OCI-LY3 (cell line): ENCODE measurements around the gene PIK3C2G.

ENCODE experiments used
- H2AFZ ChIP-seq: fragments of 200-600, 300-600 bp; shearing (Covaris generic); 2 replicates; pipeline ENCODE4 v1.6.0; 2014; ENCODE audit warnings: antibody characterized with exemption, low read depth, low read length
- H3K27ac ChIP-seq: fragments of 200-600, 300-600 bp; sonication (generic); 2 replicates; pipeline ENCODE4 v1.5.1; 2014; ENCODE audit warnings: mild to moderate bottlenecking, low read length, moderate library complexity, mixed read lengths
- H3K27me3 ChIP-seq: fragments of 200-600, 300-600 bp; sonication (generic); 2 replicates; pipeline ENCODE4 v1.6.1; 2014; ENCODE audit warnings: low read depth, low read length, mixed read lengths
- H3K36me3 ChIP-seq: fragments of 200-600, 300-600 bp; sonication (generic); replicated peaks from 2 replicates; pipeline ENCODE3; 2014; ENCODE audit warnings: low read depth, low read length, mixed read lengths
- H3K4me1 ChIP-seq: fragments of 300-600, 200-600 bp; sonication (generic); 2 replicates; pipeline ENCODE4 v1.6.1; 2014; ENCODE audit warnings: low read length, mixed read lengths
- H3K4me2 ChIP-seq: fragments of 200-600, 300-600 bp; sonication (generic); 2 replicates; pipeline ENCODE4 v1.6.1; 2014; ENCODE audit warnings: low read length, mixed read lengths
- H3K4me3 ChIP-seq: fragments of 300-600, 200-600 bp; sonication (generic); 2 replicates; pipeline ENCODE4 v1.5.1; 2014; ENCODE audit warnings: antibody characterized with exemption, mild to moderate bottlenecking, low read length, moderate library complexity
- H3K79me2 ChIP-seq: fragments of 300-600, 200-600 bp; shearing (Covaris generic); 2 replicates; pipeline ENCODE4 v1.6.1; 2014; ENCODE audit warnings: mild to moderate bottlenecking, low read length, mixed read lengths
- H3K9ac ChIP-seq: fragments of 300-600, 200-600 bp; shearing (Covaris generic); 2 replicates; pipeline ENCODE4 v1.6.0; 2014; ENCODE audit warnings: mild to moderate bottlenecking, low read length, moderate library complexity
- H3K9me3 ChIP-seq: fragments of 200-600, 300-600 bp; shearing (Covaris generic); 2 replicates; pipeline ENCODE4 v1.6.1; 2014; ENCODE audit warnings: low read length, mixed read lengths; ENCODE audit not compliant: insufficient read depth
- H4K20me1 ChIP-seq: fragments of 200-600, 300-600 bp; sonication (generic); 2 replicates; pipeline ENCODE4 v1.6.1; 2016; ENCODE audit warnings: low read length, mixed read lengths; ENCODE audit not compliant: insufficient read depth
- EZH2phosphoT487 ChIP-seq: fragments of 200-600 bp; shearing (Covaris generic); IDR thresholded peaks from 2 replicates; pipeline ENCODE4 v1.6.1; 2018; ENCODE audit warnings: antibody characterized with exemption, mixed run types, low read depth
- TF ChIP-seq, protein P1 (sequence below): fragments of 200-600, 300-600 bp; sonication (generic); IDR thresholded peaks from 2 replicates; pipeline ENCODE4 v1.5.1; 2014; ENCODE audit warnings: antibody characterized with exemption, low read length, low read depth

The PIK3C2G gene

GRCh38 chr12:18320036-18320617, 58.8 kb downstream of the PIK3C2G start:
- H3K4me2 ChIP-seq = peak overlapping the region; percentile 16; the same call in 1 of the 2 replicates
- TF ChIP-seq, protein P1, sequence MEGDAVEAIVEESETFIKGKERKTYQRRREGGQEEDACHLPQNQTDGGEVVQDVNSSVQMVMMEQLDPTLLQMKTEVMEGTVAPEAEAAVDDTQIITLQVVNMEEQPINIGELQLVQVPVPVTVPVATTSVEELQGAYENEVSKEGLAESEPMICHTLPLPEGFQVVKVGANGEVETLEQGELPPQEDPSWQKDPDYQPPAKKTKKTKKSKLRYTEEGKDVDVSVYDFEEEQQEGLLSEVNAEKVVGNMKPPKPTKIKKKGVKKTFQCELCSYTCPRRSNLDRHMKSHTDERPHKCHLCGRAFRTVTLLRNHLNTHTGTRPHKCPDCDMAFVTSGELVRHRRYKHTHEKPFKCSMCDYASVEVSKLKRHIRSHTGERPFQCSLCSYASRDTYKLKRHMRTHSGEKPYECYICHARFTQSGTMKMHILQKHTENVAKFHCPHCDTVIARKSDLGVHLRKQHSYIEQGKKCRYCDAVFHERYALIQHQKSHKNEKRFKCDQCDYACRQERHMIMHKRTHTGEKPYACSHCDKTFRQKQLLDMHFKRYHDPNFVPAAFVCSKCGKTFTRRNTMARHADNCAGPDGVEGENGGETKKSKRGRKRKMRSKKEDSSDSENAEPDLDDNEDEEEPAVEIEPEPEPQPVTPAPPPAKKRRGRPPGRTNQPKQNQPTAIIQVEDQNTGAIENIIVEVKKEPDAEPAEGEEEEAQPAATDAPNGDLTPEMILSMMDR = peak; percentile 62
- TF ChIP-seq EZH2phosphoT487 = no peak

GRCh38 chr12:18320976-18321375, 59.7 kb downstream of the PIK3C2G start:
- no peaks in the 10 kb centered on the region for H3K9me3 ChIP-seq
- no peaks in the 10 kb centered on the region for H3K27me3 ChIP-seq
- H2AFZ ChIP-seq = no peak overlapping the region

More at GRCh38 chr12:18320036-18320617, 58.8 kb downstream of the PIK3C2G start:
- H3K4me1 ChIP-seq = peaks cover 6% of the 10 kb centered on the region
- H3K79me2 ChIP-seq = no peaks in the 10 kb centered on the region
- no peaks in the 10 kb centered on the region for H3K9me3 ChIP-seq
- no peak overlapping the region for H3K27ac ChIP-seq
- no peak overlapping the region for H3K4me3 ChIP-seq
- H3K9ac ChIP-seq = no peak overlapping the region
- no peaks in the 10 kb centered on the region for H3K27me3 ChIP-seq
- H2AFZ ChIP-seq = no peak overlapping the region
- H3K36me3 ChIP-seq = no peaks in the 10 kb centered on the region
- H4K20me1 ChIP-seq = no peaks in the 10 kb centered on the region

GRCh38 chr12:18323159-18323558, 61.8 kb downstream of the PIK3C2G start:
- H2AFZ ChIP-seq = no peak overlapping the region
- H3K79me2 ChIP-seq = no peaks in the 10 kb centered on the region
- peaks cover 6% of the 10 kb centered on the region for H3K4me1 ChIP-seq
- no peak overlapping the region for H3K4me2 ChIP-seq
- no peaks in the 10 kb centered on the region for H3K36me3 ChIP-seq
- H3K9ac ChIP-seq = no peak overlapping the region
- H3K9me3 ChIP-seq = no peaks in the 10 kb centered on the region
- H4K20me1 ChIP-seq = no peaks in the 10 kb centered on the region
- no peak for TF ChIP-seq EZH2phosphoT487
- TF ChIP-seq, protein P1 = no peak
- H3K27me3 ChIP-seq = no peaks in the 10 kb centered on the region
- no peak overlapping the region for H3K4me3 ChIP-seq
- no peak overlapping the region for H3K27ac ChIP-seq

More at GRCh38 chr12:18320976-18321375, 59.7 kb downstream of the PIK3C2G start:
- H4K20me1 ChIP-seq = no peaks in the 10 kb centered on the region
- peaks cover 6% of the 10 kb centered on the region for H3K4me1 ChIP-seq
- no peaks in the 10 kb centered on the region for H3K36me3 ChIP-seq
- H3K9ac ChIP-seq = no peak overlapping the region
- no peak overlapping the region for H3K4me2 ChIP-seq
- no peak overlapping the region for H3K27ac ChIP-seq
- no peaks in the 10 kb centered on the region for H3K79me2 ChIP-seq
- no peak for TF ChIP-seq EZH2phosphoT487
- TF ChIP-seq, protein P1 = no peak
- H3K4me3 ChIP-seq = no peak overlapping the region

- no peaks in the 10 kb centered on the region for H3K79me2 ChIP-seq
- TF ChIP-seq, protein P1 = no peak
- no peak for TF ChIP-seq EZH2phosphoT487
- H3K9ac ChIP-seq = no peak overlapping the region
- H3K27me3 ChIP-seq = no peaks in the 10 kb centered on the region
- H3K4me1 ChIP-seq = no peaks in the 10 kb centered on the region
- H3K36me3 ChIP-seq = no peaks in the 10 kb centered on the region
- H3K4me2 ChIP-seq = no peak overlapping the region
- H3K4me3 ChIP-seq = no peak overlapping the region
- no peak overlapping the region for H2AFZ ChIP-seq
- no peaks in the 10 kb centered on the region for H3K9me3 ChIP-seq
- no peaks in the 10 kb centered on the region for H4K20me1 ChIP-seq
- H3K27ac ChIP-seq = no peak overlapping the region
Observed at GRCh38 chr12:18327036-18327435, 65.7 kb downstream of the PIK3C2G start.
